Progenitor cell of endocrine pancreas (in vitro differentiated cells): ENCODE data around the gene TDRD7. TPM values are rescaled to one million over a fixed set of nuclear protein-coding genes. Genes with fewer than 3 reads are reported as not detected.

Source experiments
- DNase-seq: peaks from one replicate; pipeline ENCODE4 v3.0.0; 2021; ENCODE audit warnings: low spot score; ENCODE audit not compliant: unreplicated experiment
- H3K27ac Mint-ChIP-seq: 2 replicates; pipeline ENCODE4 v1.8.0; 2021; ENCODE audit warnings: mild to moderate bottlenecking, moderate library complexity, mixed read lengths
- H3K27me3 Mint-ChIP-seq: 2 replicates; pipeline ENCODE4 v1.8.0; 2021; ENCODE audit warnings: mixed read lengths
- H3K36me3 Mint-ChIP-seq: 2 replicates; pipeline ENCODE4 v1.8.0; 2022; ENCODE audit warnings: mixed read lengths; ENCODE audit not compliant: insufficient read depth
- H3K4me1 Mint-ChIP-seq: 2 replicates; pipeline ENCODE4 v1.8.0; 2021; ENCODE audit warnings: low read depth, mixed read lengths
- H3K4me3 Mint-ChIP-seq: 2 replicates; pipeline ENCODE4 v1.8.0; 2021; ENCODE audit warnings: low read depth, mild to moderate bottlenecking, moderate library complexity, mixed read lengths
- H3K9me3 Mint-ChIP-seq: 2 replicates; pipeline ENCODE4 v1.8.0; 2021; ENCODE audit warnings: low read depth, mixed read lengths
- CTCF ChIP-seq: fragments of 200-600 bp; sonication (generic); IDR thresholded peaks from one replicate; pipeline ENCODE4 v1.5.0; 2021; ENCODE audit warnings: antibody characterized with exemption, mild to moderate bottlenecking; ENCODE audit not compliant: unreplicated experiment
- total RNA-seq: library from RNA; stranded (reverse); gene quantifications from 2 replicates; pipeline ENCODE4 v1.2.1, GENCODE V29; 2021

The TDRD7 gene
- total RNA-seq, 1 donor from 2014 or later: 14.2 TPM

- no peak for DNase-seq
- Mint-ChIP-seq H3K27me3 (peaks cover 3% of the 10 kb centered on the region), H3K4me1 (peaks cover 25% of the 10 kb centered on the region), H3K27ac (no peak overlapping the region), H3K36me3 (no peaks in the 10 kb centered on the region), H3K9me3 (peaks cover 4% of the 10 kb centered on the region), H3K4me3 (peak overlapping the region; percentile 87)
- TF ChIP-seq CTCF: no peak
These were observed 1.6 kb downstream of the TDRD7 start for GRCh38 chr9:97413462-97413861.

GRCh38 chr9:97415146-97415545 lies 3.2 kb downstream of the TDRD7 start:
- H3K27ac Mint-ChIP-seq: no peak overlapping the region
- H3K36me3 Mint-ChIP-seq: peaks cover 1% of the 10 kb centered on the region
- H3K4me3 Mint-ChIP-seq: no peak overlapping the region
- no peak for TF ChIP-seq CTCF
- H3K4me1 Mint-ChIP-seq: peaks cover 29% of the 10 kb centered on the region
- H3K9me3 Mint-ChIP-seq: no peaks in the 10 kb centered on the region
- H3K27me3 Mint-ChIP-seq: peaks cover 3% of the 10 kb centered on the region
- DNase-seq: no peak

- Mint-ChIP-seq H3K4me1 (peaks cover 18% of the 10 kb centered on the region), H3K27ac (no peak overlapping the region), H3K36me3 (peaks cover 7% of the 10 kb centered on the region), H3K9me3 (peaks cover 9% of the 10 kb centered on the region), H3K27me3 (no peaks in the 10 kb centered on the region), H3K4me3 (no peak overlapping the region)
- TF ChIP-seq CTCF: no peak
- DNase-seq: no peak
These were observed 7.0 kb downstream of the TDRD7 start for GRCh38 chr9:97418880-97419279.

GRCh38 chr9:97419309-97419867 lies 7.5 kb downstream of the TDRD7 start:
- H3K4me1 Mint-ChIP-seq: peaks cover 18% of the 10 kb centered on the region
- DNase-seq: no peak
- H3K27ac Mint-ChIP-seq: no peak overlapping the region
- no peak for TF ChIP-seq CTCF
- no peaks in the 10 kb centered on the region for H3K27me3 Mint-ChIP-seq
- H3K36me3 Mint-ChIP-seq: peaks cover 9% of the 10 kb centered on the region
- no peak overlapping the region for H3K4me3 Mint-ChIP-seq
- H3K9me3 Mint-ChIP-seq: peaks cover 13% of the 10 kb centered on the region

GRCh38 chr9:97425336-97425972 lies 13.6 kb downstream of the TDRD7 start:
- TF ChIP-seq CTCF: no peak
- Mint-ChIP-seq H3K4me3 (no peak overlapping the region), H3K9me3 (peaks cover 13% of the 10 kb centered on the region), H3K4me1 (peaks cover 13% of the 10 kb centered on the region), H3K27ac (no peak overlapping the region), H3K36me3 (peaks cover 15% of the 10 kb centered on the region), H3K27me3 (no peaks in the 10 kb centered on the region)
- no peak for DNase-seq
